ENCODE data around the gene GMIP. TPM values are rescaled to one million over a fixed set of nuclear protein-coding genes. Genes with fewer than 3 reads are reported as not detected.

Gene GMIP
- polyA plus RNA-seq, 1 experiment: 4.4 TPM

DNA sequence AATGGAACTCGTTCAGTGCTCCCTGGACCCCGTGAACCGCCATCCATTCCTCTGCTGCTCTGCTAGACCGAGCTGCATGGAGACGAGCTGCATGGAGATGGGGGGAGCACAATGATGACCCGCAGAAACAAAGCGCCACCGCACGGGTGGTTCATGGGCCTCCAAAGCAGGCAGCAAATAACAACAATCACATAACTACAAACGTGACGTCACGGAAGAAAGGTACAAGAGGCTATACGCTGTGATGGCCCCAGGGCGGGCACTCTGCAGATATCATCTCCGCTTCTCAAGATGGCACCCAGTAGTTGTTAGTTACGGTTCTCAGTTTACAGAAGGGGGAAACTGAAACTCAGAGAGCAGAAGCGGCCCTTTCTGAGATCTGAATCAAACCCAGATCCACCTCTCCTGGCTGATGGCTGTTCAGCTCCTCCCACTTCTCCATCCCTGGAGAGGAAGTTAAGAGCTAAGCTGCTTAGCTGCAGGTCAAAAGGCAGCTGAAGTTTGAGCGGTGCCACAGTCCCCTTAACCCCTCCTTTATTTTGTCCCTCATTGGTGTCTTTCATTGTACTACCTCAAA is 18.3 kb upstream of the GMIP start:
- ChIA-PET POLR2A (no interaction called here), CTCF (interaction anchor here (1.3 kb wide), 1 partner anchor 132 kb away, joined by 3 read pairs; no protein-coding TSS in a partner anchor)
- no peak for DNase-seq (ENCODE audit: low read depth)
- H3K27me3 ChIP-seq (ENCODE audit: control insufficient read depth, insufficient read depth, low read length): no peaks in the 10 kb centered on the region
- TF ChIP-seq, protein P1, sequence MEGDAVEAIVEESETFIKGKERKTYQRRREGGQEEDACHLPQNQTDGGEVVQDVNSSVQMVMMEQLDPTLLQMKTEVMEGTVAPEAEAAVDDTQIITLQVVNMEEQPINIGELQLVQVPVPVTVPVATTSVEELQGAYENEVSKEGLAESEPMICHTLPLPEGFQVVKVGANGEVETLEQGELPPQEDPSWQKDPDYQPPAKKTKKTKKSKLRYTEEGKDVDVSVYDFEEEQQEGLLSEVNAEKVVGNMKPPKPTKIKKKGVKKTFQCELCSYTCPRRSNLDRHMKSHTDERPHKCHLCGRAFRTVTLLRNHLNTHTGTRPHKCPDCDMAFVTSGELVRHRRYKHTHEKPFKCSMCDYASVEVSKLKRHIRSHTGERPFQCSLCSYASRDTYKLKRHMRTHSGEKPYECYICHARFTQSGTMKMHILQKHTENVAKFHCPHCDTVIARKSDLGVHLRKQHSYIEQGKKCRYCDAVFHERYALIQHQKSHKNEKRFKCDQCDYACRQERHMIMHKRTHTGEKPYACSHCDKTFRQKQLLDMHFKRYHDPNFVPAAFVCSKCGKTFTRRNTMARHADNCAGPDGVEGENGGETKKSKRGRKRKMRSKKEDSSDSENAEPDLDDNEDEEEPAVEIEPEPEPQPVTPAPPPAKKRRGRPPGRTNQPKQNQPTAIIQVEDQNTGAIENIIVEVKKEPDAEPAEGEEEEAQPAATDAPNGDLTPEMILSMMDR (IDR thresholded peaks at IDR 0.05; ENCODE audit: insufficient read depth, low read depth, low read length): no peak
- H3K36me3 ChIP-seq (ENCODE audit: control insufficient read depth, insufficient read depth, low read length): peaks cover 18% of the 10 kb centered on the region
- no peak overlapping the region for H3K4me3 ChIP-seq (ENCODE audit: low read depth, low read length)

DNA sequence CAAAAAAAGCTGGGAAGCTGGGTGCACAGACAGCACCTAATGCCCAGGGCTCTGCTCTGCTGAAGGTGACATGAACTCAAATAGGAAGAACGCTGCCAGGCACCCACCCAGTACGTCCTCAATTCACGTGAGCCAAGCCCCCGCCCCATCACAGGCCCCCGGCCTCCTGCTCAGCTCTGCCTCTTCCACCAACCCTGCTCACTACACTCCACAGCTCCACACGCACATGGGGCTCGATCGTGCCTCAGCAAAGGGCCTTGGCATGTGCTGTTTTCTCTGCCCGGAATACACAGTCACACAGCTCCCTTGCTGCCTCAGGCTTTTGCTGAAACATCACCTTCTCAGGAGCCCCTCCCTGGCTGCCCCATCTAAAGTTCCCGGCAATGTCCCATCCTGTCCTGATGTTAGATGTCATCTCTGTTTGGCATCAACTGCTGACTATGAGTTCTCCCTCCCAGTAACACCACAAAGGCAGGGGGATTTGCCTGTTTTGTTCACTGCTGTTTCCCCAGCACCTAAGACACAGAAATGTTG is 17.8 kb upstream of the GMIP start:
- CTCF ChIA-PET: interaction anchor here (1.1 to 1.3 kb wide), 2 partner anchors 130 to 132 kb away, joined by 3 read pairs; no protein-coding TSS in a partner anchor
- H3K4me3 ChIP-seq (ENCODE audit: low read depth, low read length): no peak overlapping the region

DNA sequence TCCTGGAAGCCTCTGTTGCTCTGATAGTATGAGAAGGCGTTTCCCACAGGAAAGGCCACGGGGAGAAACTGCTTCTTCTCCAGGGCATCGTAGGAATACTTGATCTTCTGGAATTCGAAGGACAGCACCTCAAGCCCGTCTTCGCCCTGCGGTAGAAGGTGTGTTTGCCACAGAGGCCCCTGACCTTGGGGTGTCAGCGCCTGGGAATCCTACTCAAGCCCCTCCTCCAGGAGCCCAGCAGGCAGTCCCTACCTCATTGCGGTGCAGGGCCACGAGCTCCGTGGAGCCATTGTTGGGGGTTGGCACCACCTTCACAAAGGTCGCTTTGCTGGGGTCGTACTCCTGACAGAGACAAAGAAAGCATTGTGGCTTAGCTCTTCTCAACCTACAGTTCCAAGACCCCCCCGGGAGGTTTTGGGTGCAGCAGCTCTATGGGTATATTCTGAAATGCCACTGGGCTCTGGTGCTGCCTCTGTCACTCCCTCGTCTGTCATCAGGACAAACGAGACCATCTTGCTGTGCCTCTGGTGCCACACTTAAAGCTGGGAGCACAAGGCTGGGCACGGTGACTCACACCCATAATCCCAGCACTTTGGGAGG is 16.3 kb upstream of the GMIP start:
- ChIA-PET POLR2A (no interaction called here), CTCF (interaction anchor here (1.1 kb wide), 1 partner anchor 128 kb away, joined by 3 read pairs; no protein-coding TSS in a partner anchor)
- no peak for DNase-seq (ENCODE audit: low read depth)
- Histone ChIP-seq H3K27me3 (ENCODE audit: control insufficient read depth, insufficient read depth, low read length) (no peaks in the 10 kb centered on the region), H3K4me3 (ENCODE audit: low read depth, low read length) (no peak overlapping the region), H3K36me3 (ENCODE audit: control insufficient read depth, insufficient read depth, low read length) (peaks cover 36% of the 10 kb centered on the region)
- TF ChIP-seq, protein P1 (IDR thresholded peaks at IDR 0.05; ENCODE audit: insufficient read depth, low read depth, low read length): no peak

More for the DNA sequence above, 17.8 kb upstream of the GMIP start:
- no peak for DNase-seq (ENCODE audit: low read depth)
- Histone ChIP-seq H3K36me3 (ENCODE audit: control insufficient read depth, insufficient read depth, low read length) (peaks cover 21% of the 10 kb centered on the region), H3K27me3 (ENCODE audit: control insufficient read depth, insufficient read depth, low read length) (no peaks in the 10 kb centered on the region)
- TF ChIP-seq, protein P1 (IDR thresholded peaks at IDR 0.05; ENCODE audit: insufficient read depth, low read depth, low read length): no peak
- POLR2A ChIA-PET: no interaction called here

DNA sequence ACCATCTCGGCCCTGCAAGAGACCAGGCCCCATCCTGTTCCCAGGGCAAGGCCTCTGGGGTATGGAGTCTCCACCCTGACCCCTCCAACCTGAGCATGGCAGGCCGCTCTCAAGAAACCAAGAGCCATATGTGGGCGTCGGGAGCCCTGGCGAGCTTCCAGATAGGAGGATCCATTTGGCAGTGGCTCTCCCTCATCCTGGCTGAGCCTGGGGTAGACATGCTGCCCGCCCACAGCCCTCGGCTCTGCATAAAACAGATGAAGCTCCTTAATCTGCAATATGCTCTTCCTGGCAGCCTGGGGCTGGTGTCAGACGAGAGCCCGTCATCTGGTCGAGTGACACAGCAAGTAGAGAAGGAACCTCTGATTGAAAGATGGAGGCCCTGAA is 13.9 kb upstream of the GMIP start:
- POLR2A ChIA-PET: no interaction called here
- CTCF ChIA-PET: interaction anchor here (0.6 to 1.3 kb wide), 2 partner anchors 9 to 125 kb away, joined by 3 read pairs; no protein-coding TSS in a partner anchor
- Histone ChIP-seq H3K36me3 (ENCODE audit: control insufficient read depth, insufficient read depth, low read length) (peaks cover 52% of the 10 kb centered on the region), H3K27me3 (ENCODE audit: control insufficient read depth, insufficient read depth, low read length) (no peaks in the 10 kb centered on the region), H3K4me3 (ENCODE audit: low read depth, low read length) (no peak overlapping the region)
- TF ChIP-seq, protein P1 (IDR thresholded peaks at IDR 0.05; ENCODE audit: insufficient read depth, low read depth, low read length): no peak
- no peak for DNase-seq (ENCODE audit: low read depth)
